NCI-H526 (cell line): Measurements from ENCODE around the gene IFT172.
A peak's percentile ranks its signal among the peaks of the same experiment; 100 is the strongest.

Experiments
- DNase-seq, 2 experiments: peaks; one replicate each; lab custom pipeline; 2025; lab: John Stamatoyannopoulos, UW

IFT172 gene

DNA sequence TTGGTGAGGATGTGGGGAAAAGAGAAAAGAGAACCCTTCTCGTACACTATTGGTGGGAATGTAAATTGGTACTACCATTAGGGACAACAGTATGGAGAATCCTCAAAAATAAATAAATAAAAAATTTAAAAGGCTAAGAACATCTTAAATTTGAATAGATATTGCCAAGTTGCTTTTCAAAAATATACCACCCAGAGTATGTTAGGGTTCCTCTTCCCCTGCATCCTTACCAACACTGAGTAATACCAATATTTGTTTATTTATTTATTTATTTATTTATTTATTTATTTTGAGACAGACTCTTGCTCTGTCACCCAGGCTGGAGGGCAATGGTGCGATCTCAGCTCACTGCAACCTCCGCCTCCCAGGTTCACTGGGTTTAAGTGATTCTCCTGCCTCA is 66.6 kb downstream of the IFT172 start:
- no peak for DNase-seq

DNA sequence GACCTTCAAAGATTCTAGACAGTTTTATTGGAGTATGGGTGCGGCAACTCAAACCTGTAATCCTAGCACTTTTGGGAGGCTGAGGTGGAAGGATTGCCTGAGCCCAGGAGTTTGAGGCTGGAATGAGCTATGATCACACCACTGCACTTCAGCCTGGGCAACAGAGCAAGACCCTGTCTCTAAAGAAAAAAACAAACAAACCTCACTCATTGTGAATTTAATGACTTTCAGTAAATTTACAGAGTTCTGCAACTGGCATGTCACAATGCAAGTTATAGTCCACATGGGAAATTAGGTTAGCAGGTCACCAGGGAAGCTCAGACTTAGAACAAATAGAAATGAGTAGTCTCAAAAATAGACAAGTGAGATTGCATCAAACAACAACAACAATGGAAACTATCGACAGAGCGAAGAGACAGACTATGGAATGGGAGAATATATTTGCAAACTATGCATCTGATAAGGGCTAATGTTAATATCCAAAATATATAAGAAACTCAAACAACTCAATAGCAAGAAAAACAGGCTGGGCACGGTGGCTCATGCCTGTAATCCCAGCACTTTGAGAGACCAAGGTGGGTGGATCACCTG is 67.8 kb downstream of the IFT172 start:
- no peak for DNase-seq

DNA sequence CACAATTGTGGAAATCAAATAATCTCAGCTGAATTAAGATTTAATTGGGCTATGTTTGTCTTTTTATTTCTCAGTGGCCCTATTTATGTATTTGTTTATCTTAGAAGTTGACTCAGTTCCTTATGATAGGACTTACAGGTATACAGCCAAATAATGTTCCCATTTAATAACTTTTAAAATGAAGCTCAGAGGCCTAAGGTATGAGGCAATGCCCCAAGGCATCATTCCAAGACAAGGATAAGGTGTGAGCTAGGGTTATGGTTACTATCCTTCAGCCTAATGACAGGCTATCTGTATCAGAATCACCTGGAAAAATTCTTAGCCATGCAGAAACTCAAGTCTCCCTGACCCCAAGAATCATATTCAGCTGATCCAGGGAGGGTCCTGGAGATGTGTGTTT is 68.5 kb downstream of the IFT172 start:
- no peak for DNase-seq

DNA sequence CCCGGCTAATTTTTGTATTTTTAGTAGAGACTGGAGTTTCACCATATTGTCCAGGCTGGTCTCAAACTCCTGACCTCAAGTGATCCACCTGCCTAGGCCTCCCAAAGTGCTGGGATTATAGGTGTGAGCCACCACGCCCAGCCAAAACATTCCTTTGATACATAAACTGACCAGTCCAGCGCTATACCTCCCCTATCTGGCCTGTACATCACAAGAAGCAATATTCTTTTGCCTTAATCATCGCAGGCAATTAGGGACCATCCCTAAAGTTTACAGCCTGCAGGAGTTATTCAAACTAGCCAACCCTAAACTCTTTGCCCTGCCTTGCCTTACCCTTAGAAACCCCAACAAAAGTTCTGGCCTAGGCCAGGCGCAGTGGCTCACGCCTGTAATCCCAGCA is 73.4 kb downstream of the IFT172 start:
- no peak for DNase-seq

DNA sequence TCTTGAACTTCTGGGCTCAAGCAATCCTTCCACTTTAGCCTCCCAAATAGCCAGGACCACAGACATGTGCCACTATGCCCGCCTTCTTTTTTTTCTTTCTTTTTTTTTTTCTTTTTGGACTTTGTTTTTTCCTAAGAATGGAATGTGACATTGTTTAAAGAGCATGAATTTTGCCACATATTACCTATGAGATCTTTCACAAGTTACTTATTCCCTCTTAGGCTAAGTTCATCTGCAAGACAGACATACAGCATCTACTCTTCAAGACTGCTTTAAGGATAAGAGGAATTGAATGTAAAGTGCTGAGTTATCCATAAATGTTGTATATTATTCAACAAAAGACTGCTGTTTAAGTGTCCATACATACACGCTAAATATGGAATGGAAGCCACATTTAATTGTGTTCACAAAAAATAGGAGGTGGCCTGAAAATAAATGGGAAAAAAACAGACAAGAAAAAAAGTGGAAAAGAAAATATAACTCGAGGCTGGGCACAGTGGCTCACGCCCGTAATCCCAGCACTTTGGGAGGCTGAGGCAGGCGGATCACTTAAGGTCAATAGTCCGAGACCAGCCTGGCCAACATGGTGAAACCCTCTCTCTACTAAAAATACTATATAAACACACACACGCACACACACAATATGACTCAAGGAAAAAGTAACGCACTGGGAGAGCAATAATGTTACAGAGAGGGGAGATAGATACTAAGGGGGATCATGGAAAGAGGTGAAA is 77.0 kb downstream of the IFT172 start:
- no peak for DNase-seq

DNA sequence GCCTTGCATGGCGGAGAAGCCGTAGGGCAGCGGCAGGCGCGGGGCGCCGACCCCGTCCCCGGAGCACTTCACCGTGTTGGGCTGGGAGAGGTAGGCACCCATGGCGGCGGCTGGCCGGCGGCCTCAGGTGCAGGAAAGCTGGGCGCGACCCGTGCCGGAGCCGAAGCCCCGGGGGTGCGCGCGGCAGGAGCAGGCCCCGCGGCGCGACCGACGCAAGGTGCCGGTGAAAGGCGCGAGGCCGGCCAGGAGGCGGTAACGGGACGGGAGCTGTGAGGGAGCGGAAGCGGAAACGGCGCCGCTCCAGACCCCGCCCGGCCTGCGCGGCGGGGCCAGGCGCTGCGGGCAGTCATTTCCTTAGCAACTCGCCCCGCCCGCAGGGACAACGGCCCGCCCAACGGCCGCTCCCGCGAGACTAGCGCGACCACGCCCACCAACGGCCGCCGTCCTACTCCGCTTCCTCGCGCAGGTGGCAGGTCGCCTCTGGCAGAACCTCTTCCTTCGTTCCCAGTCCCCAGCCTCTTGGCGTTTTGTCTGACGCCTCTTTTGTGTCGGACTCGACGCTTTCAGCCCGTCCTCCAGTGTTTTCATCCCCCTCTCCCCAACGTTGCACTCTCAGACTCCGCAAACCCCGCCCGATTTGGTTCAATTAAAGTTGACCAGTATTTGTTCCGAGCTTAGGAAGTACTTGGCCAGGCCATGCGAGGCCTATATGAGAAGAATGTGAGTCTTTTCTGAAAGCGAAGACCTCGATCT is 80.0 kb downstream of the IFT172 start, which contains the start of gene PPM1G:
PPM1G (minus strand) TSS at position 271 of the 753 bp plus-strand sequence; CDS start at position 102, 169 bp downstream.
- peak; percentile 78 to 98 for DNase-seq

- DNase-seq: peak in 1 of 2 experiments; percentile 63
These were observed 80.8 kb downstream of the IFT172 start for GRCh38 chr2:27408601-27409320.

DNA sequence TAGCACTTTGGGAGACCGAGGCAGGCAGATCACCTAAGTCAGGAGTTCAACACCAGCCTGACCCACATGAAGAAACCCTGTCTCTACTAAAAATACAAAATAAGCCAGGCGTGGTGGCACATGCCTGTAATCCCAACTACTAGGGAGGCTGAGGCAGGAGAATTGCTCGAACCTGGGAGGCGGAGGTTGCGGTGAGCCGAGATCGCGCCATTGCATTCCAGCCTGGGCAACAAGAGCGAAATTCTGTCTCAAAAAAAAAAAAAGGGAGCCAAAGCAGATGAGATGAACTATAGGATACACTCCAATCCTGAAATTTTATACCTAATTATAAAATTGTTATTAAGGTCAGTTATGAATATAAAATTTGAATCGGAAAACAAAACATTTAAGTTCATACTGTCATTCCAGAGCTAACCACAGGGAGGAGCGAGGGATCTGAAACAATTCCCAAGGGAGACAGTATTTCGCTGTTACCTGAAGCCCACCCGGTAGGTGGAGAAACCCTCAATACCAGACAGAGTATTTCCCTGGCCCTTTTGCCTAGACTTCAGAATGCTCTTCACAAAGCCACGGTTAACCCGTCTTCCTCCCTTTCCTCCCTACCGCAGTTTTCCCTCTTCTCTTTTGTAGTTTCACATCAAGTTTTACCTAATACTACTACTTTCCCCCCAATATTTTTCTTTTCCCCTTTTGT is 81.6 kb downstream of the IFT172 start:
- DNase-seq: peak; percentile 76 to 84

GRCh38 chr2:27400348-27401135 is 89.0 kb downstream of the IFT172 start:
- no peak for DNase-seq

DNA sequence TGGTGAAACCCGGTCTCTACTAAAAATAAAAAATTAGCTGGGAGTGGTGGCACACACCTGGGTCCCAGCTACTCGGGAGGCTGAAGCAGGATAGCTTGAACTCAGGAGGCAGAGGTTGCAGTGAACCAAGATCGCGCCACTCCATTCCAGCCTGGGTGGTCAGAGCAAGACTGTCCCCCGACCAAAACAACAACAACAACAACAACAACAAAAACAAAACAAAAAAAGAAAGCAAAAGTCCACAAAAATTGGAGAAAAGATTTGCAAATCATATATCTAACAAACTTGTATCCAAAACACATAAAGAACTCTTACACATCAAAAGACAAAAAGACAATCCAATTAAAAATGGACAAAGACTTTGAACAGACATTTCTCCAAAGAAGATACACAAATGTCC is 90.6 kb downstream of the IFT172 start:
- no peak for DNase-seq
